ENCODE results near the gene PDE6D. TPM values are rescaled to one million over a fixed set of nuclear protein-coding genes. Genes with fewer than 3 reads are reported as not detected.

The PDE6D gene
- total RNA-seq, 1 donor from 2014 or later, result 31.9 TPM

GRCh38 chr2:231685349-231686191, 95.5 kb downstream of the PDE6D start:
- no peak for DNase-seq (ENCODE audit: low spot score)
- Mint-ChIP-seq H3K36me3 (ENCODE audit: low read depth) (peaks cover 2% of the 10 kb centered on the region), H3K27me3 (ENCODE audit: insufficient read depth) (peaks cover 17% of the 10 kb centered on the region), H3K27ac (no peak overlapping the region), H3K9me3 (no peaks in the 10 kb centered on the region), H3K4me3 (no peak overlapping the region), H3K4me1 (ENCODE audit: low read depth) (no peaks in the 10 kb centered on the region)
- intact Hi-C loops (cut with micrococcal nuclease), result no loop called here

DNA sequence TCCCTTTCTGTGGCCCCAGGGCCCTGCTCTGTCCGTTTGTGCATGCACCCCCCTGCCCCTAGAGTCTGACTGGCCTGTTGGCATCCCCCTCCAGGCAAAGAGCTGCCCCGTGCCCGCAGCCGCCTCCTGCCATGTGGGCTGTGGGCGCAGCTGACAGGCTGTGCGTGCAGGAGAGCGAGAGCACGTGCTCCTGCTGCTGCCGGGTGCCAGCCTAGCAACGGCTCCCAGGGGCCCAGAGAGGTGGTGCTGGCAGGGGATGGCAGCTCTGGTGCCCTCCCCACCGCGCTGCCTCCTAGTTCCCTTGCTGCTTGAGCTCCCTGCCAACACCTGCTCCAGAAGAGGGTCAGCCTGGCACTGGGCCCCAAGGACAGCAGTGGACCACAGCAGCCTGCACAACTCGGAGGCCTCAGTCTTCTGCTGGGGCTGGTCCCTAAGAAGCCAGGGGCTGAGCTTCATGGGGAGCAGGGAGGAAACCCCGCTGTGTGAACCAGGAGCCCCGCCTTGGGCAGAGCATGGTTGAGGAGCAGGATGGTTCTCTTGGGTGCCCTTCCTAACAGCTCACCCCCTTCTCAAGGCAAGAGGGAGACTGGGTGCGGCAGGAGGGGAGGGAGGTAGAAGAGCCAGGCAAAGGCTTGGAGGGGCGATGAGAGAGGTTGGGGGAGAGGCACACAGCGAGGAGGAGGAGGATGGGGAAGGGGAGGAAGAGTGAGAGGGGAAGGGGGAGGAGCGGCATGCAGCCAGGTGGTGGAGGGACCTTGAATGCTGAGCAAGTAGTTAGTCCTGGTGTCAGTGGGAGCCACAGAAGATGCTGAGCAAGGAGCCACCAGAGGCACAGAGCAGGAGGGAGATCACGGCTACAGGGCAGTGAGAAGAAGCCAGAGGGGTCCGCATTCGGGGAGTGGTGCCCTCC, 96.5 kb downstream of the PDE6D start:
- intact Hi-C loops (cut with micrococcal nuclease), result no loop called here
- Mint-ChIP-seq H3K4me1 (ENCODE audit: low read depth) (no peaks in the 10 kb centered on the region), H3K27me3 (ENCODE audit: insufficient read depth) (peaks cover 19% of the 10 kb centered on the region), H3K27ac (no peak overlapping the region), H3K4me3 (no peak overlapping the region), H3K36me3 (ENCODE audit: low read depth) (peaks cover 2% of the 10 kb centered on the region), H3K9me3 (no peaks in the 10 kb centered on the region)
- DNase-seq (ENCODE audit: low spot score), result no peak

DNA sequence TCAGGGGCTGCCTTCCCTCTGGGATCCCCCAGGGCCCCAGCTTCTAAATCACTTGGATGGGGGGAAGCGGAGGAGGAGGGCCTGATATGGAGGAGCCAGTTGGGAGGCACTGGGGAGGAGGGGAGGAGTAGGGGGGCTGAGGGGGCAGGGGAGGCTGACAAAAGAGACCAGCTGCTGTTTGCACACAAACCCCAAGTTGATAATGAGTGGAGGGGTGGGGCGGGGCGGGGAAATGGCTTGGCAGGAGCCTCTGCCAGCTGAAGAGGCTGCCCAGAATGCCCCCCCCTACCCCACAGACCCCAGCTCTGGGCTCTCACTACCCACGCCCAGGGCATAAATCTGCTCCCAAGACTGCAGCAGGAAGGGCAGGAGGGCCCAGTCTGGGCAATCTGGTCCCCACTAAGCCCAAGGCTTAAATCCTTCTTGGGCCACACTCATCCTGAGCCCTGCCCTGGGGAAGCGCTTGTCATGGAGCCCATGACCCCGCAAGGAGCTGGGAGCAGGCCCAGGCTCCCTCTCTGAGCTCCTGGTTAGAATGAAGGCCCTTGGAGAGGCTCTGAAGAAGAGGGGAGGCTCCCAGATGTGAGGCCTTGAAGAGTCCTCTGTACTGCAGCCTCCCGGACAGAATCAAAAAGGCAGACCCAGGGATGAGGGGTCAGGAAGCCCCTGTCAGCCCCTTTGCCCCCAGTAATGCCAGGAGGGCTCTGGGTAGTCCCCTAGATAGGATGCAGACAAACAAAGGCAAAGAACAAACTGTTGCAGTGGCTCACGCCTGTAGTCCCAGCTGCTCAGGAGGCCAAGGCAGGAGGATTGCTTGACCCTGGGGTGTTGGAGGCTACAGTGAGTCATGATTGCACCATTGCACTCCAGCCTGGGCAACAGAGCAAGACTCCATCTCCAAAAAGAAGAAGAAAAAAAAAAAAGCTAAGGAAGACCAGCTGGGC, 97.5 kb downstream of the PDE6D start:
- H3K27ac Mint-ChIP-seq, result no peak overlapping the region
- intact Hi-C loops (cut with micrococcal nuclease), result no loop called here
- no peaks in the 10 kb centered on the region for H3K4me1 Mint-ChIP-seq (ENCODE audit: low read depth)
- H3K9me3 Mint-ChIP-seq, result no peaks in the 10 kb centered on the region
- no peak for DNase-seq (ENCODE audit: low spot score)
- no peak overlapping the region for H3K4me3 Mint-ChIP-seq
- peaks cover 2% of the 10 kb centered on the region for H3K36me3 Mint-ChIP-seq (ENCODE audit: low read depth)
- peaks cover 19% of the 10 kb centered on the region for H3K27me3 Mint-ChIP-seq (ENCODE audit: insufficient read depth)

DNA sequence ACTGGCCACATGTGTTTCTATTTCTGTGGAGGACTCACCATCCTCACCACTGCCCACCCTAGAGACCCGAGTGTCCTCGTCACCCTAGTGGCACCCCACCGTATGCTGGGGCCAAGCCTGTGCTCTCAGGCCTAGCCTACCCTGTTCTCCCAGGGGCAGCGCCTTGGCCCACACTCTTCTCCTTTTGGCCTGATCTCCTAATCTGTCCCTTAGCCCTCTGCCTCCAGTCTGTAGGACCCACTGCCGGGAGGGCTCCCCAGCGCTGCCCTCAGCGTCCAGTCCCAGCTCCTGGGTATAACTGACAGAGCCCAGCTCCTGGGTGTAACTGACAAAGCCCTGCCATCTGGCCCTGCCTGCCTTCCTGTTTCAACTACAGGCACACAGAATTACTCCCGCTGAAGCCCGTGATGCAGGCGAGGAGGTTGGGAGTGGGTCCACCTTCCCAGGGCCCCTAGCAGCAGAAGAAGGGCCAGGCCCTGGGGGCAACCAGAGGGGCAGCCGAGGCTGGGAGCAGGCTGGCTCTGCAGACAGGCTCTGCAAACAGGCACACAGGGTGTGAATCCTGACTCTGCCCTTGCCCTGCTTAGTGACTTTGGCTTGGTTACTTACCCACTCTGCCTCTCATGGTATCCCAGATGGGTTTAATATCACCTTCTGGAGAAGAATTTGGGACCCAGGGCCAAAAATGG, 98.3 kb downstream of the PDE6D start:
- Mint-ChIP-seq H3K4me1 (ENCODE audit: low read depth) (peaks cover 3% of the 10 kb centered on the region), H3K4me3 (peak overlapping the region; percentile 59), H3K36me3 (ENCODE audit: low read depth) (peaks cover 2% of the 10 kb centered on the region), H3K27me3 (ENCODE audit: insufficient read depth) (peaks cover 19% of the 10 kb centered on the region), H3K9me3 (no peaks in the 10 kb centered on the region), H3K27ac (no peak overlapping the region)
- DNase-seq (ENCODE audit: low spot score), result no peak
- intact Hi-C loops (cut with micrococcal nuclease), result no loop called here

Other genes starting within 250 kb of the PDE6D start
- not detected in 2 replicates for gene TEX44, start 188.4 kb downstream of the PDE6D start, total RNA-seq
- 2,193 and 2,194 TPM in 2 replicates for gene PTMA, start 72.8 kb downstream of the PDE6D start, total RNA-seq
- 61.1 and 62.9 TPM in 2 replicates for gene COPS7B, start 5.2 kb upstream of the PDE6D start, total RNA-seq
- gene NPPC, start 145.1 kb upstream of the PDE6D start, total RNA-seq, result 1.6 TPM in 2 replicates
- gene DIS3L2, start 180.4 kb upstream of the PDE6D start, total RNA-seq, result 27.9 and 33.1 TPM in 2 replicates

All from activated T-helper 1 cell treated with anti-CD3 and anti-CD28 coated beads, Interleukin-12 subunit alpha, Interleukin-12 subunit beta, Interleukin-2, Interleukin-4 antibody, amounts not matched to agents 30 ng/mL and 10 ng/mL and 1 ng/mL, durations not matched to agents 14 hours and 24 hours and 36 hours (primary cell).